ENCODE data around the gene C1QTNF5.

The C1QTNF5 gene

GRCh38 chr11:119375337-119376196 is 34.9 kb upstream of the C1QTNF5 start:
- no peak for TF ChIP-seq CTCF (IDR thresholded peaks at IDR 0.05; ENCODE audit: low read depth, low read length, missing control alignments)
- no peak for DNase-seq (ENCODE audit: low read depth)
- H3K4me3 ChIP-seq (ENCODE audit: low read depth, low read length): no peak overlapping the region

GRCh38 chr11:119374632-119375336 is 34.1 kb upstream of the C1QTNF5 start:
- H3K4me3 ChIP-seq (ENCODE audit: low read depth, low read length): no peak overlapping the region
- no peak for DNase-seq (ENCODE audit: low read depth)
- TF ChIP-seq CTCF (IDR thresholded peaks at IDR 0.05; ENCODE audit: low read depth, low read length, missing control alignments): no peak

DNA sequence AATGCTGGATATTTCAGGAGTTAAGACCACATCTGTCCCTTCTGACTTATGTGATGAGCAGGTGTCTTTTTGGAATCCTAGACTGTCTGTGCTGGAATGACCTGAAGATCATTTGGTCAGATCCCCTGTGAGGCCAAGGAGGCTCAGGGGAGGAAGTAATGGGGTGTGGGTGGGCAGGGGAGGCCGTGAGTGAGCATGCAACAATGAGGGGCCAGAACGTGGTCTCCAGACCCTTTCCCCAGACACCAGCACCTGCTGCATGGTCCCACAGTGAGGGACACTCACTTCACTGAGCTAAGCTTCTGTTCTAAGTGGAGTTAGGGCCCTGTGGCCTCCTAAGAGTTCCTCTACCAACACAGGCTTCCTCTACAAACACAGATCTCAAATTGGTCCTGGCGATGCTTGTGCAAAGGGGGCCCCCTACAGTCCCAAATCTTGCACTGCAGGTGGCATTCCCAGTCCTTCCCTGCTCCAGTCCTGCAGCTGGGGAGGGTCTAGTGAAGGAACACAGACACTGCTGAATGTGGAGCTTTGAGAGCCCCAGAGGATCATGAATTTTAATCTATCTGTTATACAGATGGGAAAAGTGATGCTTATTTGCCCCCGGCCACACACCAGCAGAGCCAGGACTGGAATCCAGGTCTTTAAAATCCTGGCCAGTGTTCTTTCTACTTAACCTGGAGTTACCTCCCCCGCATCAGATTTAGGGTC is 33.4 kb upstream of the C1QTNF5 start:
- H3K4me3 ChIP-seq (ENCODE audit: low read depth, low read length): no peak overlapping the region
- DNase-seq (ENCODE audit: low read depth): no peak

DNA sequence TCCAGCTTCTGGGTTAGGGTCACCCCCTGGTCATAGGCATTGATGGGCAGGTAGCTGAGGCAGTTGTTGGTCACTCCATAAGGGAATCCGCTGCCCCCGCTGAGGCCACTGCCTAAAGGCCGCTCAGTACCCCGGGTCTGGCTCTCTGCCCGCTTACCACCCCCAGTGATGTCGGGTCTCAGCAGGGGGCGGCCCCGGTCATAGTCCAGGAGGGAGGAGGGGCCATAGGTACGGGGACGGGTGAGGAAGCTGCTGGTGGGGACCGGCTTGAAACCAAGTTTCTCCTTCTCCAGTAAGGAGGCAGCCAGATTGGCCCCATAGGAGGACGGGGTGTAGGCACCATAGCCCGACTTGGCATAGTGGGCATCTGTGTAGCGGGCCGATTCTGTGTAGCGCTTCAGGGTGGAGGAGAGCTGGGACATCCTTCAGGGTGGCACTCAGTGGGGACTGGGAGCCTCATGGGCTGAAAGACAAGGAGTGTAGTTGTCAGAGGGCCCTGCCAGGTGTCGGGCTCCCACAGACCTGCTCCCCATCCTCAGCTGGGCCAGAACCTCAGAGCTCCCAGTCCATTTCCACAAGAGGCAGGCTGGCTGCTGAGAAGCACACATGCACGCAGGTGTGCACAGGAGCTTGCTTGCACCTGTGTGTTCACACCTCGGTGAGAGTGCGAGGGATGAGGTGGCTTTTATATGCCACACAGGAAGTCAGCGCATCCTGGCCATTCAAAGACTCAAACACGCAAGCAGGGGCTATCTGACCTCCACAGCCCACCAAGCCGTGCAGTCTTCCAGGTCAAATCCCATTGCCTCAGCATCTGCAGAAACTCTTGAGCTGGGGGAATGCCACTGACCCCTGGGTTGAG is 32.6 kb upstream of the C1QTNF5 start:
- no peak for TF ChIP-seq CTCF (IDR thresholded peaks at IDR 0.05; ENCODE audit: low read depth, low read length, missing control alignments)
- no peak for DNase-seq (ENCODE audit: low read depth)

More for the DNA sequence above, 33.4 kb upstream of the C1QTNF5 start:
- peak; percentile 84 for TF ChIP-seq CTCF (IDR thresholded peaks at IDR 0.05; ENCODE audit: low read depth, low read length, missing control alignments)

DNA sequence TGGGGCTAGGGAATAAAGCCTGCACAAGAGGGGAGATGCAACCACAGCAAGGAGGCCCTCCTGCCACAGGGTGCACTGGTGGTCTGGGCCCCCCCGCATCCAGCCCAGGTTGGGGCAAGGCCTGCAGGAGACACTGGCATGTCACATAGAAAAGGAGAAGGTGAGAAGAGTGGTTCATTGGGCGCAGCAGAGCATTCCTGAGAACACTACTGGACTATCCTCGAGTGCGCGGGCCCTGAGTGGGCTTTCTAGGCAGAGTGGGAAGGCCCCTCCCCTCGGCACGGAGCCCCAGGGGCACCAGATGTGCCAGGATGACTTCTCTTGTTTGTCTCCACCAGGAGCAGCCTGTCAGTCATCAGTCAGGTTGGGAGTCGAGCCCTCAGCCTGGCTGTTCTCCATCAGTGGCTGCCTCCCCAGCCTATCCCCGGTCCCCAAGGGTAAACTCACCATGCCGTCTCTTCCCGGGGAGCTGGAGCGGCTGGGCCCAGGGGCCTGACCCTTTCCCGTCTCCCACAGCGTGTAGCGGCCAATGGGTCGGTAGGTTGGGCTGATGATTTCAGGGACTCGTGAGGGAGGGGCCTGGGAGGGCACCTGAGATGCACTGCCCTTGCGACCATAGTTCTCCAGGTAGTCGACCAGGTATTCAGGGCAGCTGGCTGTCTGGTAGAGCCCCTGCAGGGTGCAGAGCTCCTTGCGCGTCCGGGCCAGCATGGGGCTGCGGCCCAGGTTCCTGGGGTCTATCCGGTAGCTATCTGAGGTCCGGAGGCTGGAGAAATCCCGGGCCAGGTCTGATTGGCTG is 31.8 kb upstream of the C1QTNF5 start:
- TF ChIP-seq CTCF (IDR thresholded peaks at IDR 0.05; ENCODE audit: low read depth, low read length, missing control alignments): no peak
- no peak for DNase-seq (ENCODE audit: low read depth)
- no peak overlapping the region for H3K4me3 ChIP-seq (ENCODE audit: low read depth, low read length)

More for the DNA sequence above, 32.6 kb upstream of the C1QTNF5 start:
- H3K4me3 ChIP-seq (ENCODE audit: low read depth, low read length): no peak overlapping the region
